SU-DHL-6 (cell line): ENCODE data around the gene PYGL.

Experiments used
- H2AFZ ChIP-seq: fragments of 200-600 bp; sonication (generic); 2 replicates; pipeline ENCODE4 v1.6.1; 2014; ENCODE audit warnings: low read depth, mild to moderate bottlenecking, moderate library complexity, mixed read lengths, antibody characterized with exemption, low read length; ENCODE audit not compliant: severe bottlenecking
- H3F3A ChIP-seq: fragments of 200-600 bp; shearing (Covaris generic); 2 replicates; pipeline ENCODE4 v1.6.0; 2016; ENCODE audit warnings: antibody characterized with exemption, mild to moderate bottlenecking; ENCODE audit not compliant: insufficient read depth
- H3K27ac ChIP-seq: fragments of 200-600 bp; sonication (generic); 2 replicates; pipeline ENCODE4 v1.5.1; 2016; ENCODE audit warnings: low read depth, mild to moderate bottlenecking, low read length, moderate library complexity, mixed read lengths
- H3K27me3 ChIP-seq: fragments of 200-600 bp; sonication (generic), shearing (Covaris generic); 2 replicates; pipeline ENCODE4 v1.6.0; 2014; ENCODE audit warnings: mild to moderate bottlenecking, low read length
- H3K36me3 ChIP-seq: fragments of 200-600 bp; sonication (generic); 2 replicates; pipeline ENCODE4 v1.6.1; 2014; ENCODE audit warnings: mild to moderate bottlenecking, low read length, mixed read lengths
- H3K4me2 ChIP-seq: fragments of 300-600, 200-600 bp; shearing (Covaris generic), sonication (generic); 2 replicates; pipeline ENCODE4 v1.6.0; 2014; ENCODE audit warnings: low read length, low read depth, mild to moderate bottlenecking; ENCODE audit not compliant: poor library complexity, severe bottlenecking
- H3K4me3 ChIP-seq: fragments of 200-600 bp; sonication (generic); 2 replicates; pipeline ENCODE4 v1.5.1; 2014; ENCODE audit warnings: antibody characterized with exemption, low read length, mild to moderate bottlenecking, mixed read lengths; ENCODE audit not compliant: insufficient read depth, poor library complexity, severe bottlenecking
- H3K79me2 ChIP-seq: fragments of 200-600 bp; sonication (generic); 2 replicates; pipeline ENCODE4 v1.6.1; 2014; ENCODE audit warnings: mild to moderate bottlenecking, low read length, moderate library complexity; ENCODE audit not compliant: insufficient read depth
- H3K9ac ChIP-seq: fragments of 200-600 bp; sonication (generic); 2 replicates; pipeline ENCODE4 v1.7.0; 2014; ENCODE audit warnings: mild to moderate bottlenecking, low read length
- H3K9me2 ChIP-seq: fragments of 200-600 bp; sonication (generic); replicated peaks from 2 replicates; pipeline ENCODE4 v1.6.1; 2014; ENCODE audit warnings: low read length; ENCODE audit not compliant: insufficient read depth
- H3K9me3 ChIP-seq: fragments of 200-600 bp; sonication (generic); 2 replicates; pipeline ENCODE4 v1.6.1; 2014; ENCODE audit warnings: low read length, mixed read lengths; ENCODE audit not compliant: insufficient read depth
- H4K20me1 ChIP-seq: fragments of 200-600 bp; sonication (generic); 2 replicates; pipeline ENCODE4 v1.6.1; 2014; ENCODE audit warnings: low read depth, mild to moderate bottlenecking, antibody characterized with exemption, low read length, moderate library complexity, mixed read lengths
- CTCF ChIP-seq: fragments of 200-600 bp; sonication (generic); IDR thresholded peaks from one replicate; pipeline ENCODE4 v1.5.1; 2017; ENCODE audit warnings: antibody characterized with exemption, mild to moderate bottlenecking, low read length, moderate library complexity; ENCODE audit not compliant: insufficient read depth, poor library complexity, severe bottlenecking
- EZH2phosphoT487 ChIP-seq: fragments of 200-600 bp; sonication (generic), shearing (Covaris generic); conservative IDR thresholded peaks from 2 replicates; pipeline ENCODE4 v1.6.1; 2018; ENCODE audit warnings: mild to moderate bottlenecking, antibody characterized with exemption, low read length, moderate library complexity, mixed read lengths

PYGL gene

GRCh38 chr14:50931559-50931958 lies 12.7 kb downstream of the PYGL start:
- Histone ChIP-seq H2AFZ (no peak overlapping the region), H3K27me3 (no peaks in the 10 kb centered on the region), H3K27ac (no peak overlapping the region), H3K79me2 (no peaks in the 10 kb centered on the region), H3K36me3 (no peaks in the 10 kb centered on the region), H3K4me2 (no peak overlapping the region), H3K9me3 (no peaks in the 10 kb centered on the region), H3F3A (no peaks in the 10 kb centered on the region), H3K9me2 (no peaks in the 10 kb centered on the region), H3K9ac (no peak overlapping the region), H3K4me3 (no peak overlapping the region), H4K20me1 (no peaks in the 10 kb centered on the region)
- no peak for TF ChIP-seq EZH2phosphoT487
- TF ChIP-seq CTCF, result no peak

GRCh38 chr14:50929506-50929905 lies 14.8 kb downstream of the PYGL start:
- Histone ChIP-seq H3K79me2 (no peaks in the 10 kb centered on the region), H3K4me3 (no peak overlapping the region), H3K4me2 (no peak overlapping the region), H3K9ac (no peak overlapping the region), H3F3A (no peaks in the 10 kb centered on the region), H3K9me2 (no peaks in the 10 kb centered on the region), H3K27ac (no peak overlapping the region), H2AFZ (no peak overlapping the region), H3K9me3 (no peaks in the 10 kb centered on the region), H3K36me3 (no peaks in the 10 kb centered on the region), H3K27me3 (no peaks in the 10 kb centered on the region), H4K20me1 (no peaks in the 10 kb centered on the region)
- no peak for TF ChIP-seq EZH2phosphoT487
- no peak for TF ChIP-seq CTCF

GRCh38 chr14:50928002-50928635 lies 16.2 kb downstream of the PYGL start:
- TF ChIP-seq CTCF (no peak), EZH2phosphoT487 (no peak)
- Histone ChIP-seq H3K79me2 (no peaks in the 10 kb centered on the region), H3K4me3 (no peak overlapping the region), H2AFZ (no peak overlapping the region), H3K9me2 (no peaks in the 10 kb centered on the region), H3K27ac (no peak overlapping the region), H3K9me3 (no peaks in the 10 kb centered on the region), H3K36me3 (no peaks in the 10 kb centered on the region), H3K27me3 (no peaks in the 10 kb centered on the region), H3F3A (no peaks in the 10 kb centered on the region), H3K4me2 (no peak overlapping the region), H4K20me1 (no peaks in the 10 kb centered on the region), H3K9ac (no peak overlapping the region)
